Stimulated activated naive CD8-positive, alpha-beta T cell treated with anti-CD3 and anti-CD28 coated beads, Interleukin-15, Interleukin-2, amounts not matched to agents 100 ng/mL and 50 ng/mL, for 24 hours (primary cell): ENCODE measurements around the gene THSD4.

Source experiments
- H3K27ac Mint-ChIP-seq: one replicate; pipeline ENCODE4 v1.8.0; 2021; ENCODE audit warnings: mild to moderate bottlenecking, mixed read lengths
- H3K27me3 Mint-ChIP-seq: one replicate; pipeline ENCODE4 v1.8.0; 2021; ENCODE audit warnings: mixed read lengths
- H3K36me3 Mint-ChIP-seq: one replicate; pipeline ENCODE4 v1.8.0; 2021; ENCODE audit warnings: low read depth, mixed read lengths
- H3K4me1 Mint-ChIP-seq: one replicate; pipeline ENCODE4 v1.8.0; 2021; ENCODE audit warnings: low read depth, mixed read lengths
- H3K4me3 Mint-ChIP-seq: one replicate; pipeline ENCODE4 v1.8.0; 2021; ENCODE audit warnings: mild to moderate bottlenecking, mixed read lengths
- H3K9me3 Mint-ChIP-seq: one replicate; pipeline ENCODE4 v1.8.0; 2021; ENCODE audit warnings: mixed read lengths

THSD4 gene

GRCh38 chr15:71800190-71800589, 684.9 kb downstream of the THSD4 start:
- H3K27me3 Mint-ChIP-seq: peaks cover 17% of the 10 kb centered on the region
- H3K4me1 Mint-ChIP-seq: no peaks in the 10 kb centered on the region
- H3K27ac Mint-ChIP-seq: no peak overlapping the region
- H3K9me3 Mint-ChIP-seq: no peaks in the 10 kb centered on the region
- no peak overlapping the region for H3K4me3 Mint-ChIP-seq
- H3K36me3 Mint-ChIP-seq: no peaks in the 10 kb centered on the region

- Mint-ChIP-seq H3K9me3 (no peaks in the 10 kb centered on the region), H3K4me3 (no peak overlapping the region), H3K4me1 (no peaks in the 10 kb centered on the region), H3K36me3 (no peaks in the 10 kb centered on the region), H3K27me3 (peaks cover 17% of the 10 kb centered on the region), H3K27ac (no peak overlapping the region)
Measured at GRCh38 chr15:71800835-71801745, 685.8 kb downstream of the THSD4 start.

GRCh38 chr15:71801935-71802655, 686.8 kb downstream of the THSD4 start:
- no peaks in the 10 kb centered on the region for H3K4me1 Mint-ChIP-seq
- no peak overlapping the region for H3K27ac Mint-ChIP-seq
- H3K9me3 Mint-ChIP-seq: no peaks in the 10 kb centered on the region
- H3K27me3 Mint-ChIP-seq: peaks cover 17% of the 10 kb centered on the region
- H3K36me3 Mint-ChIP-seq: no peaks in the 10 kb centered on the region
- H3K4me3 Mint-ChIP-seq: no peak overlapping the region

- H3K4me3 Mint-ChIP-seq: no peak overlapping the region
Measured at GRCh38 chr15:71802770-71803169, 687.5 kb downstream of the THSD4 start.

GRCh38 chr15:71804226-71804625, 689.0 kb downstream of the THSD4 start:
- no peaks in the 10 kb centered on the region for H3K36me3 Mint-ChIP-seq
- H3K27me3 Mint-ChIP-seq: peaks cover 14% of the 10 kb centered on the region
- no peaks in the 10 kb centered on the region for H3K9me3 Mint-ChIP-seq
- H3K4me1 Mint-ChIP-seq: no peaks in the 10 kb centered on the region
- H3K4me3 Mint-ChIP-seq: no peak overlapping the region
- no peak overlapping the region for H3K27ac Mint-ChIP-seq

More at GRCh38 chr15:71802770-71803169, 687.5 kb downstream of the THSD4 start:
- Mint-ChIP-seq H3K4me1 (no peaks in the 10 kb centered on the region), H3K27ac (no peak overlapping the region), H3K9me3 (no peaks in the 10 kb centered on the region), H3K36me3 (no peaks in the 10 kb centered on the region), H3K27me3 (peaks cover 17% of the 10 kb centered on the region)

- no peaks in the 10 kb centered on the region for H3K36me3 Mint-ChIP-seq
- H3K4me1 Mint-ChIP-seq: no peaks in the 10 kb centered on the region
- no peak overlapping the region for H3K4me3 Mint-ChIP-seq
- no peak overlapping the region for H3K27ac Mint-ChIP-seq
- peaks cover 14% of the 10 kb centered on the region for H3K27me3 Mint-ChIP-seq
- no peaks in the 10 kb centered on the region for H3K9me3 Mint-ChIP-seq
Measured at GRCh38 chr15:71804695-71805470, 689.6 kb downstream of the THSD4 start.

GRCh38 chr15:71806452-71806931, 691.2 kb downstream of the THSD4 start:
- Mint-ChIP-seq H3K4me1 (no peaks in the 10 kb centered on the region), H3K27ac (no peak overlapping the region), H3K36me3 (no peaks in the 10 kb centered on the region), H3K9me3 (no peaks in the 10 kb centered on the region), H3K27me3 (peaks cover 4% of the 10 kb centered on the region), H3K4me3 (no peak overlapping the region)

- no peak overlapping the region for H3K4me3 Mint-ChIP-seq
- no peak overlapping the region for H3K27ac Mint-ChIP-seq
- H3K4me1 Mint-ChIP-seq: no peaks in the 10 kb centered on the region
- no peaks in the 10 kb centered on the region for H3K9me3 Mint-ChIP-seq
- H3K36me3 Mint-ChIP-seq: no peaks in the 10 kb centered on the region
- no peaks in the 10 kb centered on the region for H3K27me3 Mint-ChIP-seq
Measured at GRCh38 chr15:71807125-71807629, 691.9 kb downstream of the THSD4 start.

GRCh38 chr15:71807691-71808091, 692.4 kb downstream of the THSD4 start:
- no peaks in the 10 kb centered on the region for H3K9me3 Mint-ChIP-seq
- H3K27ac Mint-ChIP-seq: no peak overlapping the region
- H3K27me3 Mint-ChIP-seq: no peaks in the 10 kb centered on the region
- no peaks in the 10 kb centered on the region for H3K4me1 Mint-ChIP-seq
- H3K4me3 Mint-ChIP-seq: no peak overlapping the region
- no peaks in the 10 kb centered on the region for H3K36me3 Mint-ChIP-seq

- H3K4me3 Mint-ChIP-seq: no peak overlapping the region
- H3K27ac Mint-ChIP-seq: no peak overlapping the region
- H3K36me3 Mint-ChIP-seq: no peaks in the 10 kb centered on the region
- H3K27me3 Mint-ChIP-seq: no peaks in the 10 kb centered on the region
- no peaks in the 10 kb centered on the region for H3K4me1 Mint-ChIP-seq
- H3K9me3 Mint-ChIP-seq: no peaks in the 10 kb centered on the region
Measured at GRCh38 chr15:71808311-71809020, 693.2 kb downstream of the THSD4 start.

GRCh38 chr15:71809346-71809745, 694.1 kb downstream of the THSD4 start:
- Mint-ChIP-seq H3K4me1 (no peaks in the 10 kb centered on the region), H3K27me3 (no peaks in the 10 kb centered on the region), H3K36me3 (no peaks in the 10 kb centered on the region), H3K9me3 (no peaks in the 10 kb centered on the region), H3K4me3 (no peak overlapping the region), H3K27ac (no peak overlapping the region)

- Mint-ChIP-seq H3K9me3 (no peaks in the 10 kb centered on the region), H3K27ac (no peak within 1 kb of the TSS), H3K4me1 (no peaks in the 10 kb centered on the region), H3K36me3 (no peaks in the 10 kb centered on the region), H3K4me3 (no peak within 1 kb of the TSS), H3K27me3 (no peaks in the 10 kb centered on the region)
Measured at GRCh38 chr15:71810256-71811035, 695.2 kb downstream of the THSD4 start, which contains the start of gene NR2E3. Gene NR2E3, plus strand, starts transcription at chr15:71810554. Its CDS starts 190 bp downstream, at chr15:71810744.

GRCh38 chr15:71811036-71811736, 695.9 kb downstream of the THSD4 start:
- H3K4me1 Mint-ChIP-seq: no peaks in the 10 kb centered on the region

More at GRCh38 chr15:71811036-71811736, 695.9 kb downstream of the THSD4 start:
- Mint-ChIP-seq H3K27ac (no peak overlapping the region), H3K27me3 (no peaks in the 10 kb centered on the region), H3K9me3 (no peaks in the 10 kb centered on the region), H3K36me3 (no peaks in the 10 kb centered on the region), H3K4me3 (no peak overlapping the region)
